Measurements from ENCODE around the gene ATP8A2. TPM values are rescaled to one million over a fixed set of nuclear protein-coding genes. Genes with fewer than 3 reads are reported as not detected.

The ATP8A2 gene
- total and polyA plus RNA-seq, 4 donors = 0.01 to 0.08 (median 0.05) TPM; not detected in 1

- Histone ChIP-seq H3K4me3 (ENCODE audit: low read depth in 1 of 3, low read length in 3 of 3) (no peak overlapping the region), H3K9me3 (ENCODE audit: control insufficient read depth in 4 of 4, low read length in 3 of 4) (no peaks in the 10 kb centered on the region), H3K27ac (ENCODE audit: low read depth in 1 of 2, low read length in 2 of 2) (no peak overlapping the region), H3K4me1 (ENCODE audit: control insufficient read depth in 4 of 4, insufficient read depth in 4 of 4, low read length in 3 of 4) (no peaks in the 10 kb centered on the region), H3K27me3 (ENCODE audit: control insufficient read depth in 4 of 4, insufficient read depth in 4 of 4, low read length in 3 of 4) (peaks cover 0 to 4% (median 0%) of the 10 kb centered on the region in 4 donors), H3K36me3 (ENCODE audit: control insufficient read depth in 4 of 4, insufficient read depth in 3 of 4, low read depth in 1 of 4, low read length in 3 of 4) (no peaks in the 10 kb centered on the region), H3K9ac (ENCODE audit: low read depth in 1 of 2, low read length in 2 of 2) (no peak overlapping the region)
- TF ChIP-seq SP1 (IDR thresholded peaks at IDR 0.05) (no peak), RAD21 (IDR thresholded peaks at IDR 0.05) (no peak), EGR1 (IDR thresholded peaks at IDR 0.05; ENCODE audit: low read depth in 2 of 2) (no peak), REST (IDR thresholded peaks at IDR 0.05) (no peak), NR2F2 (IDR thresholded peaks at IDR 0.05) (no peak), ATF3 (IDR thresholded peaks at IDR 0.05) (no peak), TAF1 (conservative IDR thresholded peaks at IDR 0.05) (no peak), FOXA1 (IDR thresholded peaks at IDR 0.05) (no peak), HNF4A (conservative IDR thresholded peaks at IDR 0.05) (no peak), GABPA (IDR thresholded peaks at IDR 0.05 in 1 of 2, conservative IDR thresholded peaks at IDR 0.05 in 1 of 2) (no peak), JUND (IDR thresholded peaks at IDR 0.05) (no peak), HNF4G (IDR thresholded peaks at IDR 0.05) (no peak), CTCF (IDR thresholded peaks at IDR 0.05; ENCODE audit: low read depth, low read length, missing input control) (no peak), FOXA2 (IDR thresholded peaks at IDR 0.05) (no peak), YY1 (IDR thresholded peaks at IDR 0.05) (no peak)
- TF ChIP-seq, protein P1, sequence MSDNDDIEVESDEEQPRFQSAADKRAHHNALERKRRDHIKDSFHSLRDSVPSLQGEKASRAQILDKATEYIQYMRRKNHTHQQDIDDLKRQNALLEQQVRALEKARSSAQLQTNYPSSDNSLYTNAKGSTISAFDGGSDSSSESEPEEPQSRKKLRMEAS (IDR thresholded peaks at IDR 0.05) = no peak
- TF ChIP-seq, protein P2, sequence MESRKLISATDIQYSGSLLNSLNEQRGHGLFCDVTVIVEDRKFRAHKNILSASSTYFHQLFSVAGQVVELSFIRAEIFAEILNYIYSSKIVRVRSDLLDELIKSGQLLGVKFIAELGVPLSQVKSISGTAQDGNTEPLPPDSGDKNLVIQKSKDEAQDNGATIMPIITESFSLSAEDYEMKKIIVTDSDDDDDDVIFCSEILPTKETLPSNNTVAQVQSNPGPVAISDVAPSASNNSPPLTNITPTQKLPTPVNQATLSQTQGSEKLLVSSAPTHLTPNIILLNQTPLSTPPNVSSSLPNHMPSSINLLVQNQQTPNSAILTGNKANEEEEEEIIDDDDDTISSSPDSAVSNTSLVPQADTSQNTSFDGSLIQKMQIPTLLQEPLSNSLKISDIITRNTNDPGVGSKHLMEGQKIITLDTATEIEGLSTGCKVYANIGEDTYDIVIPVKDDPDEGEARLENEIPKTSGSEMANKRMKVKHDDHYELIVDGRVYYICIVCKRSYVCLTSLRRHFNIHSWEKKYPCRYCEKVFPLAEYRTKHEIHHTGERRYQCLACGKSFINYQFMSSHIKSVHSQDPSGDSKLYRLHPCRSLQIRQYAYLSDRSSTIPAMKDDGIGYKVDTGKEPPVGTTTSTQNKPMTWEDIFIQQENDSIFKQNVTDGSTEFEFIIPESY (IDR thresholded peaks at IDR 0.05) = no peak
- 93% methylated on average over 7 of the region's 7 CpGs for WGBS
- no peak for DNase-seq (ENCODE audit: low spot score)
Measured at GRCh38 chr13:25898991-25899390, 527.2 kb downstream of the ATP8A2 start.

- Histone ChIP-seq H3K36me3 (ENCODE audit: control insufficient read depth in 4 of 4, insufficient read depth in 3 of 4, low read depth in 1 of 4, low read length in 3 of 4) (no peaks in the 10 kb centered on the region), H3K4me3 (ENCODE audit: low read depth in 1 of 3, low read length in 3 of 3) (no peak overlapping the region), H3K9me3 (ENCODE audit: control insufficient read depth in 4 of 4, low read length in 3 of 4) (no peaks in the 10 kb centered on the region), H3K4me1 (ENCODE audit: control insufficient read depth in 4 of 4, insufficient read depth in 4 of 4, low read length in 3 of 4) (no peaks in the 10 kb centered on the region), H3K27ac (ENCODE audit: low read depth in 1 of 2, low read length in 2 of 2) (no peak overlapping the region), H3K27me3 (ENCODE audit: control insufficient read depth in 4 of 4, insufficient read depth in 4 of 4, low read length in 3 of 4) (peaks cover 0 to 4% (median 0%) of the 10 kb centered on the region in 4 donors), H3K9ac (ENCODE audit: low read depth in 1 of 2, low read length in 2 of 2) (no peak overlapping the region)
- TF ChIP-seq RAD21 (IDR thresholded peaks at IDR 0.05) (no peak), REST (IDR thresholded peaks at IDR 0.05) (no peak), ATF3 (IDR thresholded peaks at IDR 0.05) (no peak), EGR1 (IDR thresholded peaks at IDR 0.05; ENCODE audit: low read depth in 2 of 2) (no peak), NR2F2 (IDR thresholded peaks at IDR 0.05) (no peak), HNF4A (conservative IDR thresholded peaks at IDR 0.05) (no peak), JUND (IDR thresholded peaks at IDR 0.05) (no peak), HNF4G (IDR thresholded peaks at IDR 0.05) (no peak)
- TF ChIP-seq, protein P2 (IDR thresholded peaks at IDR 0.05) = no peak
- DNase-seq (ENCODE audit: low spot score) = no peak
- 67% methylated on average over 6 of the region's 6 CpGs for WGBS
Measured at GRCh38 chr13:25899464-25899863, 527.7 kb downstream of the ATP8A2 start.

Data from liver (tissue), 9 donors.